ENCODE data around the gene ZNF407.

GRCh38 chr18:75108579-75109318, 511.1 kb downstream of the ZNF407 start:
- TF ChIP-seq CTCF (IDR thresholded peaks at IDR 0.05) (no peak), POLR2A (IDR thresholded peaks at IDR 0.05) (no peak)

All from heart left ventricle (tissue), 13 donors.